Hepatocyte (in vitro differentiated cells): Measurements from ENCODE around the gene STYXL2.

Source experiments
- CTCF ChIP-seq: fragments of 200-600 bp; sonication (generic); IDR thresholded peaks from 2 replicates; pipeline ENCODE4 v1.5.1; 2016; ENCODE audit warnings: antibody characterized with exemption, mild to moderate bottlenecking; ENCODE audit not compliant: poor library complexity
- EZH2 ChIP-seq: fragments of 200-600 bp; sonication (generic); IDR thresholded peaks from 2 replicates; pipeline ENCODE4 v1.6.1; 2016; ENCODE audit warnings: antibody characterized with exemption, mild to moderate bottlenecking, borderline replicate concordance

DNA sequence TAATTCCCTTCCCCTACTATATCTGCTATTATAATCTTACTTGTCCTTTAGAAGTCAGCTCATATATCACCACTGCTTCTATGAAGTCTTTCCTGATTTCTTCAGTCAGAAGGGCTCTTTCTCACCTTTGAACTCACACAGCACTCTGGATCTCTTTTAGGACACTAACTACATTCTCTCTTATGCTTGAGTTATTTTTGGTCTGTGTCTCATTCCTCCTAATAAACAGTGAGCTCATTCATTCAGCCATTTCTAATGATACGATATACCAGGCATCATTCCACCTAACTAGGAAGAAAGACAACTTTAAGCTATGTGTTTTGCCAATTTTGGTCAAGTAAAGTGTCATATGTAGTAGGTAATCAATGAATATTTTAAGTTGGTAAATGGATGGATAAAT is 1.2 kb upstream of the STYXL2 start:
- TF ChIP-seq CTCF (no peak), EZH2 (no peak)
